NCI-H2107 treated with DMSO at 0.1 percent for 48 hours (cell line): ENCODE data around the gene CAMKMT.

Experiments used
- DNase-seq: peaks from one replicate; lab custom pipeline; 2025; ENCODE audit not compliant: unreplicated experiment; lab: John Stamatoyannopoulos, UW

CAMKMT gene

DNA sequence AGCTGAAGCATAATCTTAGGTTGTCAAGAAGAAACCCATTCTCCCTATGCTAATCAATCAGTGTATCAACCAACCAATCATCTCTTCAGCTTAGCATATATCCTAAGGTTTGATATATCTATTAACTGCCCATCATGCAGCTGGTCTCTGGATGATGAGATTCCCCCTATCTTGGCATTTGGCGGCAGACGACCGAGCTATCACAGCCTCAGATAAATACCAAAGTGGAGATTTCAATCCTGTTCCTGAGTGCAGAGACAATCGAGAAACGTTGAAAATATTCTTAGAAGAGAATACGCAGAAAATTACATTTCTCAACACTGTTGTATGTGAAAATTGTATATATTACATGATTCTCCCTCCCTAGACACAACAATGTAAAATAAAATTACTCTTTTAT lies 320.7 kb downstream of the CAMKMT start:
- DNase-seq: no peak

DNA sequence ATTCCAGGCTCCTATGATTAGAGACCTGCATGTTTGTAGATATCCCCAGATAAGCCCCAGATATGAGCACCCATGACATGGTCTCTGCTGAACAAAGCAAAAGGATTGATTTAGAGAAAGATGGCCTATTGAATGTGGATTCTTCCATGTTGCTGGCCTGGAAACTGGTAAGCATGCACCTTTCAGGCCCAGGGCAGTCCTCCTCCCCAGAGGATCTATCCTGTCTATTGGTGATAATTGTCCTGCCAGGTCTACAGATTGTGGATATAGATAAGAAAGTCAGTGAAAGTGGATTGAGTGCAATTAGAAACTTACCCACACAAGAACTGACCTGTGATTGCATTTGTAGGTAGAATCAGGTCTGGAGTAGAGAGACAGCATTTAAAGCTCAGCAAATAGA lies 322.8 kb downstream of the CAMKMT start:
- no peak for DNase-seq

DNA sequence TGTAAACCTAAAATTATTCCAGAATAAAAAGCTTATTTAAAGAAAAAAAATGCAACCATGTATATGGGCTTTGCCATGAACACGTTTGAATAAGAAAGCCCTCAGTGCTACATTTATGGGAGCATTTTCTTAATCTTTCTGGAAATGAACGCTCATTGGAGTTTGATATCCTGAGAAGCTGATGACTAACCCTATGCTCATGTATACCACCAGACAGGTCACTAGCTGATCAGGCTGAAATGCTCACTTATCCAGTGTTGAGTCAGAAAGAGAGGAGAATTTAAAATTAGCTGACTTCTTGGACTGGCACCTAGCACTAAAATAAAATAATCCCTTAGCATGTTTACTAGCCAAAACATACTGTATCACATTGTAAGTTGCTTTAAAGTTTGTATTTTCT lies 324.8 kb downstream of the CAMKMT start:
- no peak for DNase-seq

DNA sequence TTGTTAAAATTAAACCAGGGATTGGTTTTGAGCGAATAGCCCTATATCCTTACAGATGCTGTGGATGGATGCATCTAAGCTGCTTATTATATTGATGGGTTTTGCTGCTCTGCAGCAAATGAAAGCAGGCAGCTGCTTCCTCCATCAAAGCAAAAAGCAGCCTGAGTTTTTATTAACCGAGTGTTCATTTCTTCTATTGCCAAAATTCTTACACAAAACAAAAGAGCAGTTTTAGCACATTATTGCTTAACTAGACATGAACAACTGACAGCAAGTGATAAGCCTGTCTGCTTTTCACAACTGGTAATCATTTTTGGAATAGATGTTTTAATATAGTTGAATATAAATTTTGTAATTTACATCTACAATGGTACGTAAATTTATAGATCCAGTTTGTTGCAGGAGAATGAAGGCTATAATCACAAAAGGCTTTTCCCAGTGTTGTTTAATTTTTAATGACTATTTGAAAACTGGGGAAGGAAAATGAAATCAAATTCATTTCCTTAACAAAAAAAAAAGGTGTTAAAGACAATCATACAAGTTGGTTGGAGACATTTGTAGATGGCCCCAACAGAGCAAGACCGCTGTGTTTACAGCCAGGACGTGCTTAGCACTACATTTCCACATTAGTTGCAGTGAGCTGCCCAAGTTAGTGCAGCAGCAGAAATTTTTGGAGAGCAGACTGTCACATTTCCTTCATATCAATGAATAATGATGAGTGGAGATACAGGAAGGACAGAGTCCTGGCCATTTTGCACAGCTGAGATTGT lies 326.1 kb downstream of the CAMKMT start:
- no peak for DNase-seq

DNA sequence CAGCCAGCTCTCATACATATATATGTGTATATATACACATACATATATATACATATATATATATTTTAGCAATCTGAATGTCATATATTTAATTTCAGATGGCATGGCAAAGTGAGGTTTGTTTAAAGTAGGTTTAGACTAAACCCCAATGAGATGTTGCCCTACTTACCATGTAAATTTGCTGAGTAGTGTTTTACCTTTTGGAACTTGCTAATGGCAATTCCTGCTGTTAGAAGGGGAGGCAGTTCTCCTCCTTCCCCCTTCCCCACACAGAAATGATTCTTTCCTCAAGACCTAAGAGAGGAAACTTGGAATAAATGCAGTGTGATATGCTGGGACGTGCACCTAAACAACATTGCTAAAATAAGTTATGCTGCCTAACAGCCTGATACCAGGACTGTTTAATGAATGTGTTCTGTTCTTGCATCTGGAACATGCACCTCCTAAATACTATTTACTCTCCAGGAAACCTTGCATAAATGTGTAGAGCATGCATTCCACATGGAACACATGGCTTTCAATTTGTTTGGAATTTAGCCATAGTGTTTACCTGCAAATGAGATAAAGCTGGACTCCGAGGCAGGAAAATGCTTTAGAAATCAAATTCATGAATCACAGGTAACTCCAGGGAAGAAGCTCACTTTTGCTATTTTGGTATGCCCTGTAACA lies 326.8 kb downstream of the CAMKMT start:
- no peak for DNase-seq

DNA sequence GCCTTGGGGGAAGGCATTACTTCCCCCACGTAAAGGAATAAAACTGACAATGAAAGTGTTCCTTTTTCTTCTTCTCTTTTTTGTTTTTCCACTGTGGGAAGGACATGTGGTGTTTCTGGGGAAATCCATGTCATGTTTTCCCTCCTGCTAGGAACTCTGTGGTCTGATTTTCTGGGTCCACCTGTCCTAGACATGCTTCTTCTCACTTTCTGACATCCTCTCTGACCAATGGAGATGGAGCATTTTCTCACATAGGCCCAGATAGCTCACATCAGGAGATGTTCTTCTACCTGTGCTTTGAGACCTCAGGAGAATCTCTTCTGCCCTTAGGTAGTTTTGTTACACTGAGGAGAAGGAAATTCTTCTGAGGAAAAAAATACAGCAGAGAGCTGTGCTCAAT lies 327.8 kb downstream of the CAMKMT start:
- DNase-seq: no peak

DNA sequence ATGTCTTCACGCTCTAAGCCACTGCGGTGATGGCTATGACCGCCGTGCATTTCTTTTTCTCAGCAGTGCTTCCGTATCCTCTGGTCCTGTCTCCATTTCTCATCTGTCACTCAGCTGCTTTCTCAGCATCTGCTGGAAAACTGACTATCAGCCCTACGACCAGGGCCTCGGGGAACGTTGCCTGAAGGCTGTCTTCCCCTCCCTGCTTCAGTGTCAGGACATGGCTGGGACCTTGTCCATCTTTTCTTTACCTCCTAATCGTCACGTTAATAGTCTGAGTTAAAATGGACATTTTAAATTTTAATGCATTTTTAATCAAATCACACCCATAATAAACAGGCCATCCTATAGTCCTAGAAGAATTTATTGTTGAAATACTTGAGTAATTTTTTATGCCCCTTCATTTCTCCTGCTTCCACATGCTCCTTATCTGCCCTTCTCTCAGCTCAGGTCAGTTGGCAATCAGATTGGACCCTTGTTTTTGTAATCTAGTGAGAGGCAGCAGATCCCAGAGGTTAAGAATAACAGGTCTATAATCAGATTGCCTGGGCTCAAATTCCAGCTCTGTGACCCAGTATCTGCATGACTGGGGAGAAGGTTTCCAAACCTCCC lies 329.5 kb downstream of the CAMKMT start:
- no peak for DNase-seq

DNA sequence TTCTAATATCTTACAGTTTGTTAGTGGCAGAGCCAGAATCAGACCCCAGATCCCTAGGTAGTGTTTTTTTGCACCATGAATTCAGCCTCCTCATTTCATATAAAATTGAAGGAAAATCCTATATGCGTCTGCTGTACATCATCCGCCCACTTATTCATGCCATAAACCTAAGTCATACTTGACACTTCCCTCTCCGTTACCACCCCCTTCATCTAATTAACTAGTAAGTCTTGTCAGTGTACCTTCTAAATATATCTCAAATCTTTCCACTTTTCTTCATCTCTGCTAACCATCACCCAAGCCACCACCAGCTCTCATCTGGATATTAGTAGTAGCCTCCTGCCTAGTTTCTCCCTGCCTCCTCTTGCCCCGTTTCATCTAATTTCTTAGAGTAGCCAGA lies 331.1 kb downstream of the CAMKMT start:
- DNase-seq: no peak

DNA sequence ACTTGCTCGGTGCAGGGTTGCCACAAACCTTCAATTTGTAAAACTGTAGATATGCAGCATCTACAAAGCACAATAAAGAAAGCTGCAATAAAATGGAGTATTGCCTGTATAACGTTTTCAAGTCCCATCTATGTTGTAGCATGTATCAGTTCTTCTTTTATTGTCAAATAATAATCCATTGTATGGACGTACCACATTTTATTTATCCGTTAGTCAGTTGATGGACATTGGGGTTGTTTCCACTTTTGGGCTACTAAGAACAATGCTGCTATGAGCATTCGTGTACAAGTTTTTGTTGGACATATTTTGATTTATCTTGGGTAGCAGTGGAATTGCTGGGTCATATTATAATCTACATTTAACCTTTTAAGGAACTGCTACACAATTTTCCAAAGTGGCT lies 339.1 kb downstream of the CAMKMT start:
- no peak for DNase-seq

DNA sequence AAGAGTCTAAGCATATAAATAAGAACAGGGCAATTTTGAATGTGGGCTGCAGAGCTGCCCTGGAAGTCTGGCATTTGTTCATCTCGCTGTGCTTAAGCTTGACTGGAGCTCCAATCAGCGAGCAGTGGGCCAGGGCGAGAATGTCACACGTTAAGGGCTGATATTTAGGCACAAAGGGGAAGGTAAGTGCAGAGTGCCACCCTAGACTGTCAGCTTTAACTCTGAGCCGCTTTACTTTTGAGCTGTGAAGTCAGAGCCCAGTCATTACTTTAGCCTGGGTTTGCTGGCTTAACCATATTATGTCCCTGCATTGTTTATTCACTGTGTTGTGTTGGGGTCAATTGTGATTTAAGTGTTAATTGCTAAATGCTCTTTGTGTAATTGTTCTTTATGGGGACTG lies 343.6 kb downstream of the CAMKMT start:
- DNase-seq: no peak

DNA sequence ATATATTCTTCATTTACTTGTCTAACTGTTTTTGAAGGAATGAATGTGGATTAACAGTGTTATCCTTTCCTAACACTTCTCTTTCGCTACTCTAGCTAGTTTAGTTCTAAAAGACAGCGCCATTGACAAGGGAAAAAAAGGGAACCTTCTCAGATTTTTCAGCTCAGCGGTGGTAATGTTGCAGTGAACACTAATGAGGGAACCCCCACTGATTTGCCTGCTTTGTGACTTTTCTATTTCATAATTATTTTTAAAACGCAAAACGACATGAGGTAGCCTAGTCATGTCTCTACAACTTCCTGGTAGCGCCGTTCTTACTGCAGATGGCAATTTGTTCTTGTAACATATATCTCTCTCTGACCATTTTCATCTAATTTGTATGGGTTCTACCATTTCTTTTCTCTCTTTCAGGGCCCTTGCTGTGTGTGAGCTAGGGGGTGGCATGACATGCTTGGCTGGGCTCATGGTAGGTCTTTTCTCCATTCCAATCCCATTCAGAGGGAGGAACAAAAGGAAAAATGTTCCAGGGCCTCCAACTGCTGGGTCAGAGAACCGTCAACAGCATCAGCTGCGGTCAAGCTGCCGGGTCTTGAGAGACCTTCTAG lies 344.2 kb downstream of the CAMKMT start:
- DNase-seq: no peak

DNA sequence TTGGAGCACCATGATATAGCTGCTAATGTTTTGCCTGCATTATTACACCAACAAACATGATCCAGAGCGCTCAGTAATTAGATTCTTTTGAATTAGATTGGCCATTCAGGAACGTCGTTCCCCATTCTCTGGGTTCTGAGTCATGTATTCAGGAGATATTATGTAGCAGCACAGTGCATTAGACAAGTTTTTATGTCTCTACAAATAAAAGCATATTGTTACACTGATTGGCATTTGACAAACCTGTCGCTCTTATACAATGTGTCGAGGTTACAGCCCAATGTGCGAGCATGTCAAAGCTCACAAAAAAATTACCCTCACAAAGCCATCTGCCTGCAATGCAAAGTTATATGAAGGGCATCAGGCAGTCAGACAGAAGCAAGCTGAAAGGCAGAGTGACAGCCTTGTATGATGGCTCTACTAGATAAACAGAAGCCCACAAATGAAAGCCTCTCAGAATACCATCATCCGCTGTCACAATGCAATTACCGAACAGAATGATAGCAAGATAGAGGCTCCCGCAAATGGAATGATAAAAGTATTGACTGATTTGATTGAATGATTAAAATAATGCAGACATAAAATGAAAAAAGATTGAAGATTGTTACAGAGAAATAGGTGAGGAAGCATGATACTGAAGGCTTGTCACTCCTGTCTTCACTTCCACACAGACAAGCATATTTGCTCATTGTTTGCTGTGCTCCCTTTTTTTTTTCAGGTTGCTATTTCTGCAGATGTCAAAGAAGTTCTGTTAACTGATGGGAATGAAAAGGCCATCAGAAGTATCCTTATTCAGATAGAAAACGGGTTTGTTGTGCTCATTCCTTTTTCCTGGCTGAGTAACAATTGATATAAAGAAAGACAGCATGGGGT lies 345.2 kb downstream of the CAMKMT start:
- no peak for DNase-seq

DNA sequence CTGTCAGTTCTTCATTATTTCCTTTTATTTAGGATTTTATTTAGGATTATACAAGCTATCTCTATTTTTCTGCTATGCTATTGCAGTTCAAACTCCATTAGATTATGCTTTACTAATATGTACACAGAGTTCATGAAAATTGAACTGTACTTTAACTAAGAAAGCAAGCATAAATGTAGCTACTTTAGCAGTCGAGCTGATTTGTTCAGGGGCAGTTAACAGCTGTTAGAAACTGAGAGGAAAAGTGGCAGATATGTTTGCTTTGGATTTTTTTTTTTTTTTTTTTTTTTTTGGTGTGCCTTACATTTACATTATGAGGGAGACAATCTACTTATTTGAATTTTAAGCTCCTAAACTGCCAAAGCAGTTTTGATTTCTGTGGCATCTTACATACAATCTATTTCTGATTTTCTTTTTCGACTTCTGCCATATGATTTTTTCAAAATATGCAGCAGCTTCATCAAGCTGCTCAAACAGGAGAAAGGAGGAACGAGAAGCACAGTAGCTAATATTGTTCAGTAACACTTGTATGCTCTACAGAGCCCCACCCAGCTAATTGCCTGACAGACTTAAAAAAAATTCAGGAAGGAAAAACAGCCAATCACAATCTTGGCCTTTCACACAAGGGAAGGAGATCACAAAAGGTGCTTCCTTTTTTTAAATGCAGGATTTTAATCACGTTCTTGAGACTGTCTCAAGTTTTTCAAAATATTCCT lies 346.4 kb downstream of the CAMKMT start:
- DNase-seq: peak; percentile 25

DNA sequence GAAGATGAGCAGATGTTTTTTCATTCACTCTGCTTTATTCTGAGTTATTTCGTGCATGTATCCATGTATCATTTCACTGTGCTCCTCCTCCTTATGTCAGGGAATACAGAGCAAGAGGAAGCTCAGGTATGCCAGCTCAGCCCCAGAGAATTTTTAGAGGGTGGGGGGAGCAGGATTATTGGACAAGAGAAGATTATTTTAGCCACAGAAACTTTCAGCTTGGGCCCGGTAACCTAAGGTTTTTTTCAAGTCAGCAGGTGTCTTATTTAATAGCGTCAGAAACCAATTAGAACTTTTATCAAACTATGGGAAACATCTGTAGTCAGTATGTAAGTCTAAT lies 346.9 kb downstream of the CAMKMT start:
- no peak for DNase-seq

DNA sequence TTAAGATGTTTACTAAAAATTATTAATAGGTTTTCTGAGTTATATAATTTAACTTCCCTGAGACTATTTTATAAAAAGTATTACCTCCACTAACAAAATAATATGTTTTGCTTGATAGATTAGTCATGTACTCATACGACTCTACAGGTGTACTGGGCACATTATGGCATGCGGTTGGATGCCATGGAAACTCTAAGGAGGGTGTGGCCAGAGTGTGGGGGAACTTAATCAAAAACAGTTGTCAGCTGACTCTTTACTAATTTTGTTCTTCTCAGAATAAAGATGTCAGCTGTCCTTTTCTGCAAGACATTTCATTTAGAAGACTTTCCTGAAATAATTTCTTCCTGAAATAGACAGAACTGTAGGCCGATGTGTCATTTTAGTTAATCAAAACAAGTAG lies 351.4 kb downstream of the CAMKMT start:
- DNase-seq: no peak

DNA sequence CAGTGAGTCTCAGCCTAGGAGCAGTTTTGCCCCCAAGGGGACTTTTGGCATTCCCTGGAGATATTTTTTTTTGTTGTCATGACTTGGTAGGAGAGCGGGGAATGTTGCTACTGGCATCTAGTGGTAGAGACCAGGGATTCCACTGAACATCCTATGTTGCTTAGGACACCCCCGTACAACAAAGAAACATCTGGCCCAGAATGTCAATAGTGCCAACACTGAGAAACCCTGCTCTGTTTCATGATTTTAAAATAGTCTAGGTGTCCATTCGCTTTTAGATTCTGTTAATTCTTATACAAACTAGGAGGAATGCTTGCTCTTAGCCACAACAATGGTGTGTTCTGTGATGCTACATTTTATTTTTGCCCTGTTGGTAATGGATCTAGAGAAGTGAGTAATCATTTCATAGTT lies 353.9 kb downstream of the CAMKMT start:
- DNase-seq: peak; percentile 27

DNA sequence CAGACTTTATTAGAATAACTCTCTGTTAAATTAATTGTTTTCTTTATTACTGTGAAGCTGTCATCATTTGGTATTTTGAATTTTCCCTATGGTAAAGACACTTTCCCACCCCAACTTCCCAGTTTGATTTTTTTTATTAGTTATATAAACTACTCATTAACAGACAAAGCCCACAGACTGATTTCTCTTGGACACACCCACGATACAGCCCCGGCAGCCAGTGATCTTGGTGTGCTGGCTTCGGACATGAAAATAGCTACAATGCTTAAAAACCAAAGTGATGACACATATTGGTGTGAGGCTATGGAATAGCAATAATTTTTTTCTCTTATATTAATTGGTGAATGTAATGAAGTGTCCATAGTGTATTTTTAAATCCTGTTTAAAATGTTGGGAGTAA lies 354.4 kb downstream of the CAMKMT start:
- DNase-seq: no peak

DNA sequence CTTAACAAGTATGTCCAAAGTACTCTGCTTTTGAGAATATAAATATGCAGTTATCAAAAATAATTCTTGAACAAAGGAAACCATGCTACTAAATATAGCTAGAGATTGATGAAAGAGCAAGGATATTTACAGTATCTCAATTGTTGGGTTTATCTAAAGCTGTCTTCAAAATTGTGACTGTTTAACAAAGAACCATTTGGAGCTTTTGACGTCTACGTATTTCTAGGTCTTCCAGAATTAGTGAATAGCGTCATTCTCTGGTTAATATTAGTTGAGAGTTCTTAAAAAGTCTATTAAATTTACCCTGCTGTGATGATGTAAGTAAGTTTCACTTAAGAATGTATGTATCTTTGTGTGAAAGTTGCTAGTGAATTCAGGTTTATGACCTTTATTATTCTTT lies 356.7 kb downstream of the CAMKMT start:
- DNase-seq: no peak

DNA sequence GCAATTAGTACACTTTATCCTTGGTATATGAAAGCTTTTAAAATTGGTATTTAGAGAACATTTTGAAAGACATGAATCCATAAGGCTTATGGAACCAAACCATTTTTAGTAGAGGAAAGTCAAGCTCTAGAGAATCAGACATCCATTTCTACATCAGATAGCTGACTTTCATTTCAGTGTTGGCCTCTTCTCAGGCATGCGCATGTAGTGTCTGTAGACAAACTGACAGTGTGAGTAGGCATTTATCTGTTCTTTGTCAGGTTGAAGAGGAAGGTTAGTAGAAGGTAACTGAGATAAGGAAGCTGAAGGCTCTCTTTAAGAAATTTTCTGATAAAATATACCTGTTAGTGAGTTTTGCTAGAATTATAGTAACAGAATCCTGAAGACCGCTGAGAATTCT lies 357.8 kb downstream of the CAMKMT start:
- DNase-seq: no peak

DNA sequence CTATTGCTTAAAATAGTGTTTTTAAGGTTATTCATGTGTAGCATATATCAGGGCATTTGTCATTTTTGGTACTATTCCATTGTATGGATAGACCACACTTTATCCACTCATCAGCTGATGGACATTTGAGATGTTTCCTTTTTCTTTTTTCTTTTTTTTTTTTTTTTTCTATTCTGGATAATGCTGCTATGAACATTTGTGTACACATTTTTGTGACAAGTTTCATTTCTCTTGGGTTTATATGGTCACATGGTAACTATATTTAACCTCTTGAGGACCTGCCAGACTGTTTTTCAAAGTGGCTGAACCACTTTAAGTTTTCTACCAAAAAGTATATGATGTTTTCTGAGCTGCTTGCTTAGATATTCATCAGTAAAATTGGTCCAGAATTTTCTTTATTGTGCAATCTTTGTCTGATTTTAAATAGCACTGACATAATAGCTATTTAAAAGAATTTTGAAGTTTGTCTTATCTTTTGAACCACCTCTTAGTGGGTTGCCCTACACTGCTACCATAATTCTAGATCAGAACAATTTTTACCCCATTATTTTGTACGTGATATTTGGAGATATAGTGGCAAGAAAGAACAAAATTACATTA lies 360.4 kb downstream of the CAMKMT start:
- no peak for DNase-seq
